ENCODE data around the gene ATP6V0B.

DNA sequence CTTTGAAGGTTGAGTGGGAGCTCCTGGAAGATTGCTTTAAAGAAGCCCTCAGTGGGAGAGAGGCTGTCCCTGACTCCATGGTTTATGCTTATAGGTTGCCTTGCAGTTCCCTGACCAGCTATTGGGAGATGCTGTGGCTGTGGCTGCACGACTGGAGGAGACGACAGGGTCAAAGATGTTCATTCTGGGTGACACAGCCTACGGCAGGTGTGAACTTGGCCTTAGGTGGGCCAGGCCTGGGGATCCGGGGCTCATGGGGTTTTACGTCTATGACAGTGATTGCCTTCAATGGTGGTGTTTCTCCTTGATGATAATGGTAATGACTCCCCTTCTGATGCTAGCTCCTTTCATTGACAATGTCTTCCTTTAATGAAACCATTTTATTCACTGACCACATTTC is 4.3 kb upstream of the ATP6V0B start:
- TF ChIP-seq GATA3 (IDR thresholded peaks at IDR 0.05; ENCODE audit: low read depth, low read length) (no peak), GATA2 (IDR thresholded peaks at IDR 0.05; ENCODE audit: low read depth, low read length) (no peak)

Measured in SH-SY5Y (cell line).